ENCODE data around the gene PRUNE1.

DNA sequence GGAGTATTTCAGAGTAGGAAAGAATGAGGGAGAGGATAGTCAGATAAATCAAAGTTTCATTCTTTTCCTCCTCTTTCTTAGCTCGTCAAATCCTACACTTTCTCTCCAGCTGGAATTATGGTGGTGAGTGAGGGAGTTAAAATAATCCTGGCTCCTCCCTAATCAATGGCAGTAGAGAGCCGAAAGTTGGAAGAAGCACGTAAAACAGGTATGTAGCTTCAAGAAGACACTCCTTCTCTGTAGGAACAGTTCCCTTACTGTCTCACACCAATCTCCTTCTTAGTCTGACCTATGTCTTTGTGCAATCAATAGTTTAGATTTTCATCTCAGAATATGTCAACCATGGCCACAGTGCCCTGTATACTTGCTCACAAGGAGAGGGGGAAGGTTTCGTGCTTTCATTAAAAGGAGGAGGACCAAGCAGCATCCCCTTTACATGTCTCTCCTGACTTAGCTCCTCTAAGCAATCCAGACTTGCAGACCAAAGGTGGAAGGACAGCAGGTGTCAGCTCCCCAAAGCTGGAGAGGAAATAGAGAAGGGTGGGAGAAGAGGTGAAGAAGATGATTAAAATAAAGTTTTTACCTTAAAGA is 2.4 kb upstream of the PRUNE1 start:
- TF ChIP-seq, protein P1, sequence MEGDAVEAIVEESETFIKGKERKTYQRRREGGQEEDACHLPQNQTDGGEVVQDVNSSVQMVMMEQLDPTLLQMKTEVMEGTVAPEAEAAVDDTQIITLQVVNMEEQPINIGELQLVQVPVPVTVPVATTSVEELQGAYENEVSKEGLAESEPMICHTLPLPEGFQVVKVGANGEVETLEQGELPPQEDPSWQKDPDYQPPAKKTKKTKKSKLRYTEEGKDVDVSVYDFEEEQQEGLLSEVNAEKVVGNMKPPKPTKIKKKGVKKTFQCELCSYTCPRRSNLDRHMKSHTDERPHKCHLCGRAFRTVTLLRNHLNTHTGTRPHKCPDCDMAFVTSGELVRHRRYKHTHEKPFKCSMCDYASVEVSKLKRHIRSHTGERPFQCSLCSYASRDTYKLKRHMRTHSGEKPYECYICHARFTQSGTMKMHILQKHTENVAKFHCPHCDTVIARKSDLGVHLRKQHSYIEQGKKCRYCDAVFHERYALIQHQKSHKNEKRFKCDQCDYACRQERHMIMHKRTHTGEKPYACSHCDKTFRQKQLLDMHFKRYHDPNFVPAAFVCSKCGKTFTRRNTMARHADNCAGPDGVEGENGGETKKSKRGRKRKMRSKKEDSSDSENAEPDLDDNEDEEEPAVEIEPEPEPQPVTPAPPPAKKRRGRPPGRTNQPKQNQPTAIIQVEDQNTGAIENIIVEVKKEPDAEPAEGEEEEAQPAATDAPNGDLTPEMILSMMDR (IDR thresholded peaks at IDR 0.05): no peak
- TF ChIP-seq POLR2A (IDR thresholded peaks at IDR 0.05): no peak
